Ovary (tissue), 9 donors: Measurements from ENCODE around the gene COMMD10. TPM values are rescaled to one million over a fixed set of nuclear protein-coding genes. Genes with fewer than 3 reads are reported as not detected.

ENCODE experiments used
- DNase-seq, 5 donors: peaks; one replicate each; pipeline ENCODE4 v3.0.0-alpha.2; 2019 to 2020
- H3K27ac ChIP-seq, 2 donors: fragments of 200-600 bp; one replicate each; pipeline versions ENCODE4 v1.5.1 to v1.8.0; 2019 to 2022
- H3K27me3 ChIP-seq: fragments of 200-600 bp; one replicate; pipeline ENCODE4 v1.8.0; 2022
- H3K36me3 ChIP-seq: fragments of 200-600 bp; sonication (generic); one replicate; pipeline ENCODE4 v1.5.1; 2019
- H3K4me1 ChIP-seq: one replicate; pipeline ENCODE4 v1.8.1; 2013; ENCODE audit warnings: mild to moderate bottlenecking, moderate library complexity; ENCODE audit not compliant: insufficient read depth
- H3K4me3 ChIP-seq: fragments of 200-600 bp; sonication (generic); one replicate; pipeline ENCODE4 v1.5.1; 2017
- H3K9me3 ChIP-seq, 2 donors: fragments of 200-600 bp in 1 of 2; sonication (generic) in 1 of 2; one replicate each; pipeline versions ENCODE4 v1.5.1 to v1.8.1; 2013 to 2019; ENCODE audit warnings: mild to moderate bottlenecking in 1 of 2, moderate library complexity in 1 of 2
- CTCF ChIP-seq, 3 donors: fragments of 450-650 bp in 2 of 3; fragments of 200-600 bp in 1 of 3; IDR thresholded peaks; one replicate each; pipeline versions ENCODE4 v1.5.1 to v1.8.0; 2016 to 2022; ENCODE audit warnings: antibody characterized with exemption in 3 of 3, mild to moderate bottlenecking in 1 of 3
- EP300 ChIP-seq: sonication (generic); formaldehyde crosslinking; IDR thresholded peaks from one replicate; pipeline ENCODE4 v1.6.1; 2017; ENCODE audit warnings: antibody characterized with exemption
- POLR2A ChIP-seq: fragments of 450-650 bp; IDR thresholded peaks from one replicate; pipeline ENCODE4 v1.6.1; 2017; ENCODE audit warnings: antibody characterized with exemption, mild to moderate bottlenecking, moderate library complexity
- WGBS, 3 donors: extraction: QIAGEN DNeasy Blood & Tissue Kit in 1 of 3; methylation state at CpG; one replicate each; pipeline versions ENCODE4 v1.1.5 to v1.1.7; 2013 to 2017; 5-methylcytosine and 5-hydroxymethylcytosine counted together
- intact Hi-C, 4 donors: fragments of 100-400 bp; cut with DNase I; formaldehyde crosslinking; loops; one replicate each; pipeline versions ENCODE4 v1.11.0 to v1.15.1; 2022 to 2023
- polyA plus RNA-seq, 2 donors: library from polyadenylated mRNA; stranded (reverse); fragments of 200-250 nt in 1 of 2; fragments of 350-450 nt in 1 of 2; fragmentation: Illumina TruSeq in 1 of 2; extraction: RNeasy Lipid Tissue Mini Kit (QIAGEN cat#74804) in 1 of 2; gene quantifications; one replicate each; pipeline ENCODE4 v1.2.3, GENCODE V29; 2013 to 2014
- total RNA-seq, 7 donors: library from RNA; depleted of rRNA in 2 of 7; stranded (reverse); fragments of >200 nt in 2 of 7; fragmentation: NEBNext Ultra II Directional in 3 of 7; extraction: Animal tissue kit (Norgen Biotek cat#: 25700) in 3 of 7; gene quantifications; one replicate each; pipeline versions ENCODE4 v1.1.0 to v1.2.4, GENCODE V29; 2016 to 2023
- donor health status: DM: no; HTN: no; CAD: no; lungs with moderate emphysema.
- donor health status: DM: no; HTN: no; CAD: no.
- donor health status: Bipolar disorder and iron deficiency.
- donor health status: DM: yes; HTN: yes; CAD: no.
- donor health status: DM: no; HTN: no; CAD: no.
- donor health status: DM: yes; HTN: yes; CAD: no.

The COMMD10 gene
- total and polyA plus RNA-seq, 9 donors, result 19.6 to 45.9 (median 26.2) TPM

- H3K27ac ChIP-seq, result no peak overlapping the region
- DNase-seq, result no peak
- no peaks in the 10 kb centered on the region for H3K27me3 ChIP-seq
- TF ChIP-seq CTCF (IDR thresholded peaks at IDR 0.05), result no peak
- H3K4me3 ChIP-seq, result no peak overlapping the region
- H3K36me3 ChIP-seq, result no peaks in the 10 kb centered on the region
- H3K4me1 ChIP-seq, result no peaks in the 10 kb centered on the region
- H3K9me3 ChIP-seq, result peaks cover 0 to 14% of the 10 kb centered on the region in 2 donors
- 96 to 100% (median 97%) methylated on average over 1 of the region's 1 CpG for WGBS, 3 donors
- intact Hi-C loops, result no loop called here
Observed at GRCh38 chr5:116305899-116306298, 221.1 kb downstream of the COMMD10 start.

- DNase-seq, result no peak
- H3K27me3 ChIP-seq, result no peaks in the 10 kb centered on the region
- intact Hi-C loops, result no loop called here
- TF ChIP-seq EP300, result no peak
- no peak for TF ChIP-seq CTCF (IDR thresholded peaks at IDR 0.05)
- no peak for TF ChIP-seq POLR2A
- 95 to 97% (median 97%) methylated on average over 2 of the region's 2 CpGs for WGBS, 3 donors
- peaks cover 0 to 14% of the 10 kb centered on the region in 2 donors for H3K9me3 ChIP-seq
- H3K27ac ChIP-seq, result no peak overlapping the region
- no peak overlapping the region for H3K4me3 ChIP-seq
- H3K36me3 ChIP-seq, result no peaks in the 10 kb centered on the region
- no peaks in the 10 kb centered on the region for H3K4me1 ChIP-seq
Observed at GRCh38 chr5:116306846-116307245, 222.0 kb downstream of the COMMD10 start.

GRCh38 chr5:116308391-116308790, 223.6 kb downstream of the COMMD10 start:
- Histone ChIP-seq H3K9me3 (peaks cover 0 to 17% of the 10 kb centered on the region in 2 donors), H3K27ac (no peak overlapping the region), H3K4me1 (no peaks in the 10 kb centered on the region), H3K27me3 (no peaks in the 10 kb centered on the region), H3K36me3 (no peaks in the 10 kb centered on the region), H3K4me3 (no peak overlapping the region)
- 95 to 98% (median 97%) methylated on average over 3 of the region's 3 CpGs for WGBS, 3 donors
- DNase-seq, result no peak
- TF ChIP-seq CTCF (IDR thresholded peaks at IDR 0.05) (no peak), POLR2A (no peak), EP300 (no peak)
- intact Hi-C loops, result no loop called here

GRCh38 chr5:116313366-116313765, 228.5 kb downstream of the COMMD10 start:
- no peaks in the 10 kb centered on the region for H3K27me3 ChIP-seq
- H3K9me3 ChIP-seq, result peaks cover 0 to 5% of the 10 kb centered on the region in 2 donors
- H3K4me1 ChIP-seq, result no peaks in the 10 kb centered on the region
- intact Hi-C loops, result no loop called here
- no peaks in the 10 kb centered on the region for H3K36me3 ChIP-seq
- no peak for DNase-seq
- TF ChIP-seq CTCF (IDR thresholded peaks at IDR 0.05) (no peak), EP300 (no peak), POLR2A (no peak)
- no peak overlapping the region for H3K4me3 ChIP-seq
- no peak overlapping the region for H3K27ac ChIP-seq

- no peak overlapping the region for H3K27ac ChIP-seq
- DNase-seq, result no peak
- H3K36me3 ChIP-seq, result no peaks in the 10 kb centered on the region
- intact Hi-C loops, result no loop called here
- no peak overlapping the region for H3K4me3 ChIP-seq
- H3K4me1 ChIP-seq, result no peaks in the 10 kb centered on the region
- WGBS, 3 donors, result 87 to 88% (median 88%) methylated on average over 2 of the region's 2 CpGs
- peaks cover 0 to 8% of the 10 kb centered on the region in 2 donors for H3K9me3 ChIP-seq
- TF ChIP-seq EP300 (no peak), CTCF (IDR thresholded peaks at IDR 0.05) (no peak), POLR2A (no peak)
- no peaks in the 10 kb centered on the region for H3K27me3 ChIP-seq
Observed at GRCh38 chr5:116315531-116315930, 230.7 kb downstream of the COMMD10 start.
